ENCODE results near the gene HS1BP3.

Gene HS1BP3

GRCh38 chr2:20596973-20597859 lies 53.7 kb downstream of the HS1BP3 start:
- DNase-seq = no peak

GRCh38 chr2:20596193-20596972 lies 54.5 kb downstream of the HS1BP3 start:
- no peak for DNase-seq

- DNase-seq = no peak
Measured at GRCh38 chr2:20595439-20596192, 55.3 kb downstream of the HS1BP3 start.

- DNase-seq = no peak
Measured at GRCh38 chr2:20594957-20595356, 55.9 kb downstream of the HS1BP3 start.

GRCh38 chr2:20594048-20594750 lies 56.7 kb downstream of the HS1BP3 start:
- no peak for DNase-seq

GRCh38 chr2:20593072-20594034 lies 57.5 kb downstream of the HS1BP3 start:
- no peak for DNase-seq

GRCh38 chr2:20592106-20593071 lies 58.5 kb downstream of the HS1BP3 start:
- no peak for DNase-seq

- no peak for DNase-seq
Measured at GRCh38 chr2:20590704-20591515, 60.0 kb downstream of the HS1BP3 start.

- no peak for DNase-seq
Measured at GRCh38 chr2:20589975-20590703, 60.8 kb downstream of the HS1BP3 start.

GRCh38 chr2:20588918-20589871 lies 61.7 kb downstream of the HS1BP3 start:
- DNase-seq = no peak

- DNase-seq = no peak
Measured at GRCh38 chr2:20585710-20586594, 64.9 kb downstream of the HS1BP3 start.

GRCh38 chr2:20585359-20585709 lies 65.6 kb downstream of the HS1BP3 start:
- DNase-seq = no peak

- no peak for DNase-seq
Measured at GRCh38 chr2:20584399-20585358, 66.2 kb downstream of the HS1BP3 start.

GRCh38 chr2:20584045-20584398 lies 66.9 kb downstream of the HS1BP3 start:
- DNase-seq = no peak

- DNase-seq = no peak
Measured at GRCh38 chr2:20583425-20583881, 67.4 kb downstream of the HS1BP3 start.
